ENCODE data around the gene KCNJ15.

Gene KCNJ15

GRCh38 chr21:38299671-38300070 lies 42.9 kb downstream of the KCNJ15 start:
- DNase-seq (ENCODE audit: low read depth) = no peak

- DNase-seq (ENCODE audit: low read depth) = no peak
Observed at GRCh38 chr21:38300141-38300578, 43.4 kb downstream of the KCNJ15 start.

- DNase-seq (ENCODE audit: low read depth) = no peak
Observed at GRCh38 chr21:38301321-38302214, 44.8 kb downstream of the KCNJ15 start.

GRCh38 chr21:38303300-38303699 lies 46.5 kb downstream of the KCNJ15 start:
- DNase-seq (ENCODE audit: low read depth) = no peak

- no peak for DNase-seq (ENCODE audit: low read depth)
Observed at GRCh38 chr21:38306433-38307141, 49.8 kb downstream of the KCNJ15 start.

GRCh38 chr21:38307771-38308531 lies 51.2 kb downstream of the KCNJ15 start:
- no peak for DNase-seq (ENCODE audit: low read depth)

GRCh38 chr21:38308532-38309119 lies 51.8 kb downstream of the KCNJ15 start:
- no peak for DNase-seq (ENCODE audit: low read depth)

- DNase-seq (ENCODE audit: low read depth) = no peak
Observed at GRCh38 chr21:38310646-38311485, 54.1 kb downstream of the KCNJ15 start.

- DNase-seq (ENCODE audit: low read depth) = no peak
Observed at GRCh38 chr21:38311765-38312164, 55.0 kb downstream of the KCNJ15 start.

GRCh38 chr21:38312822-38313221 lies 56.0 kb downstream of the KCNJ15 start:
- DNase-seq (ENCODE audit: low read depth) = no peak

- DNase-seq (ENCODE audit: low read depth) = no peak
Observed at GRCh38 chr21:38314558-38314957, 57.8 kb downstream of the KCNJ15 start.

- DNase-seq (ENCODE audit: low read depth) = no peak
Observed at GRCh38 chr21:38315122-38315521, 58.3 kb downstream of the KCNJ15 start.

GRCh38 chr21:38319781-38320180 lies 63.0 kb downstream of the KCNJ15 start:
- no peak for DNase-seq (ENCODE audit: low read depth)

- DNase-seq (ENCODE audit: low read depth) = no peak
Observed at GRCh38 chr21:38321568-38321967, 64.8 kb downstream of the KCNJ15 start.

GRCh38 chr21:38322311-38322950 lies 65.6 kb downstream of the KCNJ15 start:
- no peak for DNase-seq (ENCODE audit: low read depth)

GRCh38 chr21:38323721-38324531 lies 67.1 kb downstream of the KCNJ15 start:
- no peak for DNase-seq (ENCODE audit: low read depth)

GRCh38 chr21:38325216-38325615 lies 68.4 kb downstream of the KCNJ15 start:
- no peak for DNase-seq (ENCODE audit: low read depth)

GRCh38 chr21:38325731-38326420 lies 69.1 kb downstream of the KCNJ15 start:
- no peak for DNase-seq (ENCODE audit: low read depth)

GRCh38 chr21:38326429-38326828 lies 69.6 kb downstream of the KCNJ15 start:
- DNase-seq (ENCODE audit: low read depth) = no peak

Measured in activated T-cell treated with anti-CD3 and anti-CD28 coated beads for 48 hours (primary cell).